H9 (cell line): Measurements from ENCODE around the gene ERF. TPM values are rescaled to one million over a fixed set of nuclear protein-coding genes. Genes with fewer than 3 reads are reported as not detected.
A peak's percentile ranks its signal among the peaks of the same experiment; 100 is the strongest.

ENCODE experiments used
- DNase-seq: peaks from one replicate; pipeline ENCODE4 v3.0.0-alpha.2; 2017
- H2AFZ ChIP-seq: one replicate; pipeline ENCODE4 v1.6.1; 2013; ENCODE audit warnings: mild to moderate bottlenecking, low read length, control low read depth, moderate library complexity
- H2AK5ac ChIP-seq: 2 replicates; pipeline ENCODE4 v1.6.1; 2013; ENCODE audit warnings: low read length, control low read depth, mixed read lengths; ENCODE audit not compliant: insufficient read length
- H2BK120ac ChIP-seq: one replicate; pipeline ENCODE4 v1.6.1; 2013; ENCODE audit warnings: low read depth, mild to moderate bottlenecking, low read length, control low read depth, inconsistent platforms; ENCODE audit not compliant: poor library complexity, severe bottlenecking
- H2BK12ac ChIP-seq: 2 replicates; pipeline ENCODE4 v1.6.1; 2013; ENCODE audit warnings: low read length, control low read depth, mixed read lengths, low read depth; ENCODE audit not compliant: insufficient read length
- H2BK15ac ChIP-seq: 2 replicates; pipeline ENCODE4 v1.6.1; 2013; ENCODE audit warnings: low read depth, low read length, control low read depth
- H2BK20ac ChIP-seq: one replicate; pipeline ENCODE4 v1.6.1; 2013; ENCODE audit warnings: low read depth, mild to moderate bottlenecking, low read length, control low read depth, inconsistent platforms; ENCODE audit not compliant: poor library complexity, severe bottlenecking
- H2BK5ac ChIP-seq: 2 replicates; pipeline ENCODE4 v1.6.1; 2013; ENCODE audit warnings: low read length, control low read depth, mixed read lengths; ENCODE audit not compliant: insufficient read length
- H3K14ac ChIP-seq: 2 replicates; pipeline ENCODE4 v1.6.1; 2013; ENCODE audit warnings: low read length, control low read depth; ENCODE audit not compliant: insufficient read depth
- H3K18ac ChIP-seq: 2 replicates; pipeline ENCODE4 v1.6.1; 2013; ENCODE audit warnings: low read depth, mild to moderate bottlenecking, mixed read lengths, low read length, control low read depth; ENCODE audit not compliant: insufficient read length
- H3K23ac ChIP-seq: 2 replicates; pipeline ENCODE4 v1.6.1; 2013; ENCODE audit warnings: low read length, control low read depth, mixed read lengths, low read depth; ENCODE audit not compliant: insufficient read length
- H3K23me2 ChIP-seq: 2 replicates; pipeline ENCODE4 v1.6.1; 2013; ENCODE audit warnings: low read depth, mild to moderate bottlenecking, mixed read lengths, low read length, control low read depth; ENCODE audit not compliant: insufficient read length, poor library complexity, severe bottlenecking
- H3K27ac ChIP-seq: 2 replicates; pipeline ENCODE4 v1.5.1; 2013; ENCODE audit warnings: low read length, control low read depth, mixed read lengths, low read depth; ENCODE audit not compliant: insufficient read length
- H3K27me3 ChIP-seq: 2 replicates; pipeline ENCODE4 v1.6.1; 2013; ENCODE audit warnings: low read length, control low read depth, inconsistent platforms; ENCODE audit not compliant: insufficient read depth
- H3K4ac ChIP-seq: 2 replicates; pipeline ENCODE4 v1.6.1; 2013; ENCODE audit warnings: low read depth, mild to moderate bottlenecking, control low read depth, inconsistent platforms, low read length, moderate library complexity
- H3K4me1 ChIP-seq: 2 replicates; pipeline ENCODE4 v1.6.1; 2013; ENCODE audit warnings: low read length, control low read depth, inconsistent platforms; ENCODE audit not compliant: insufficient read depth
- H3K4me2 ChIP-seq: 2 replicates; pipeline ENCODE4 v1.6.1; 2013; ENCODE audit warnings: low read length, control low read depth, mixed read lengths; ENCODE audit not compliant: insufficient read length, insufficient read depth
- H3K56ac ChIP-seq: 2 replicates; pipeline ENCODE4 v1.6.1; 2013; ENCODE audit warnings: low read depth, mild to moderate bottlenecking, mixed read lengths, low read length, control low read depth; ENCODE audit not compliant: insufficient read length
- H3K79me1 ChIP-seq: 2 replicates; pipeline ENCODE4 v1.6.1; 2013; ENCODE audit warnings: low read depth, mild to moderate bottlenecking, moderate library complexity, low read length, control low read depth, inconsistent platforms; ENCODE audit not compliant: insufficient read depth, poor library complexity, severe bottlenecking
- H3K79me2 ChIP-seq: 2 replicates; pipeline ENCODE4 v1.6.1; 2013; ENCODE audit warnings: low read length, control low read depth, inconsistent platforms; ENCODE audit not compliant: insufficient read depth
- H3K9ac ChIP-seq: 2 replicates; pipeline ENCODE4 v1.6.1; 2013; ENCODE audit warnings: low read length, control low read depth, mixed read lengths; ENCODE audit not compliant: insufficient read length; ENCODE audit errors: extremely low read depth
- H3K9me3 ChIP-seq: one replicate; pipeline ENCODE4 v1.6.1; 2013; ENCODE audit warnings: low read depth, low read length, inconsistent platforms; ENCODE audit not compliant: control insufficient read depth
- H3T11ph ChIP-seq: one replicate; pipeline ENCODE4 v1.6.1; 2013; ENCODE audit warnings: mild to moderate bottlenecking, low read length, control low read depth, inconsistent platforms
- H4K20me1 ChIP-seq: one replicate; pipeline ENCODE4 v1.6.1; 2013; ENCODE audit not compliant: control insufficient read depth, insufficient read length, insufficient read depth
- H4K5ac ChIP-seq: 2 replicates; pipeline ENCODE4 v1.6.1; 2013; ENCODE audit warnings: low read depth, mild to moderate bottlenecking, mixed read lengths, low read length, control low read depth; ENCODE audit not compliant: insufficient read length
- H4K8ac ChIP-seq: replicated peaks from 2 replicates; pipeline ENCODE4 v1.6.1; 2013; ENCODE audit warnings: low read length, control low read depth, mixed read lengths, low read depth; ENCODE audit not compliant: insufficient read length
- H4K91ac ChIP-seq: 2 replicates; pipeline ENCODE4 v1.6.1; 2013; ENCODE audit warnings: low read depth, mild to moderate bottlenecking, moderate library complexity, mixed read lengths, low read length, control low read depth; ENCODE audit not compliant: insufficient read length
- H3K27ac Mint-ChIP-seq, 3 experiments: 2 replicates in 2 of 3; 3 replicates in 1 of 3; pipeline ENCODE4 v1.8.0; 2020 to 2021; ENCODE audit warnings: mixed read lengths in 3 of 3, mild to moderate bottlenecking in 1 of 3, moderate library complexity in 1 of 3
- H3K27me3 Mint-ChIP-seq: 2 replicates; pipeline ENCODE4 v1.8.0; 2021; ENCODE audit warnings: low read depth, mild to moderate bottlenecking, moderate library complexity, mixed read lengths
- H3K36me3 Mint-ChIP-seq, 3 experiments: 2 replicates in 2 of 3; 3 replicates in 1 of 3; pipeline ENCODE4 v1.8.0; 2020 to 2021; ENCODE audit warnings: low read depth in 3 of 3, mixed read lengths in 3 of 3; ENCODE audit not compliant: insufficient read depth in 1 of 3
- H3K4me1 Mint-ChIP-seq, 2 experiments: 2 replicates each; pipeline ENCODE4 v1.8.0; 2020; ENCODE audit warnings: mixed read lengths in 2 of 2
- H3K4me3 Mint-ChIP-seq, 2 experiments: 2 replicates in 1 of 2; 3 replicates in 1 of 2; pipeline ENCODE4 v1.8.0; 2020 to 2021; ENCODE audit warnings: mild to moderate bottlenecking in 2 of 2, mixed read lengths in 2 of 2, moderate library complexity in 1 of 2
- H3K9me3 Mint-ChIP-seq, 2 experiments: 2 replicates in 1 of 2; 3 replicates in 1 of 2; pipeline ENCODE4 v1.8.0; 2020; ENCODE audit warnings: mild to moderate bottlenecking in 2 of 2, mixed read lengths in 2 of 2, moderate library complexity in 1 of 2
- WGBS: extraction: QIAGEN DNeasy Blood & Tissue Kit; methylation state at CpG from one replicate; pipeline ENCODE4 v1.1.7; 2013; ENCODE audit warnings: missing lambda C conversion rate, low lambda C conversion rate, mixed read lengths; ENCODE audit not compliant: insufficient read length; ENCODE audit errors: extremely low coverage; 5-methylcytosine and 5-hydroxymethylcytosine counted together
- total RNA-seq: library from RNA; stranded (reverse); gene quantifications from 2 replicates; pipeline ENCODE4 v1.2.1, GENCODE V29; 2021
- TF ChIP-seq, protein P1 (sequence below): fragments of 200-600 bp; sonication (generic); conservative IDR thresholded peaks from 3 replicates; pipeline ENCODE4 v1.8.0; 2021; ENCODE audit warnings: antibody characterized with exemption, mild to moderate bottlenecking

Gene ERF
- total RNA-seq, 1 experiment from 2014 or later: 126 TPM

- no peaks in the 10 kb centered on the region for H3K27me3 ChIP-seq
- WGBS: no CpG with 5 or more reads among the region's 14 CpGs
- no peak overlapping the region for H3K56ac ChIP-seq
- no peak overlapping the region for H3K9ac ChIP-seq
- H4K20me1 ChIP-seq: no peaks in the 10 kb centered on the region
- no peak overlapping the region for H2BK5ac ChIP-seq
- H3K9me3 Mint-ChIP-seq: no peaks in the 10 kb centered on the region
- no peak overlapping the region for H3K14ac ChIP-seq
- peaks cover 3 to 39% of the 10 kb centered on the region in 2 experiments for H3K4me1 Mint-ChIP-seq
- no peak overlapping the region for H2AFZ ChIP-seq
- H3K4me1 ChIP-seq: no peaks in the 10 kb centered on the region
- no peak overlapping the region for H2BK20ac ChIP-seq
- no peak overlapping the region for H3T11ph ChIP-seq
- no peaks in the 10 kb centered on the region for H3K79me2 ChIP-seq
- H2AK5ac ChIP-seq: no peak overlapping the region
- no peak overlapping the region for H3K4me3 Mint-ChIP-seq
- no peak overlapping the region for H3K27ac ChIP-seq
- H3K4me2 ChIP-seq: no peak overlapping the region
- H3K36me3 Mint-ChIP-seq: peaks cover 13 to 71% (median 56%) of the 10 kb centered on the region in 3 experiments; a peak in 6 of 7 replicates
- DNase-seq: no peak
- H2BK120ac ChIP-seq: no peak overlapping the region
- H3K9me3 ChIP-seq: no peaks in the 10 kb centered on the region
- no peaks in the 10 kb centered on the region for H3K79me1 ChIP-seq
- H3K27ac Mint-ChIP-seq: peak overlapping the region in 2 of 3 experiments; percentile 57 to 91; a peak in 2 of 7 replicates
- H3K4ac ChIP-seq: no peak overlapping the region
- H3K18ac ChIP-seq: no peak overlapping the region
- H4K5ac ChIP-seq: no peak overlapping the region
- no peak overlapping the region for H2BK15ac ChIP-seq
- no peak overlapping the region for H2BK12ac ChIP-seq
- H3K23ac ChIP-seq: no peak overlapping the region
- TF ChIP-seq, protein P1, sequence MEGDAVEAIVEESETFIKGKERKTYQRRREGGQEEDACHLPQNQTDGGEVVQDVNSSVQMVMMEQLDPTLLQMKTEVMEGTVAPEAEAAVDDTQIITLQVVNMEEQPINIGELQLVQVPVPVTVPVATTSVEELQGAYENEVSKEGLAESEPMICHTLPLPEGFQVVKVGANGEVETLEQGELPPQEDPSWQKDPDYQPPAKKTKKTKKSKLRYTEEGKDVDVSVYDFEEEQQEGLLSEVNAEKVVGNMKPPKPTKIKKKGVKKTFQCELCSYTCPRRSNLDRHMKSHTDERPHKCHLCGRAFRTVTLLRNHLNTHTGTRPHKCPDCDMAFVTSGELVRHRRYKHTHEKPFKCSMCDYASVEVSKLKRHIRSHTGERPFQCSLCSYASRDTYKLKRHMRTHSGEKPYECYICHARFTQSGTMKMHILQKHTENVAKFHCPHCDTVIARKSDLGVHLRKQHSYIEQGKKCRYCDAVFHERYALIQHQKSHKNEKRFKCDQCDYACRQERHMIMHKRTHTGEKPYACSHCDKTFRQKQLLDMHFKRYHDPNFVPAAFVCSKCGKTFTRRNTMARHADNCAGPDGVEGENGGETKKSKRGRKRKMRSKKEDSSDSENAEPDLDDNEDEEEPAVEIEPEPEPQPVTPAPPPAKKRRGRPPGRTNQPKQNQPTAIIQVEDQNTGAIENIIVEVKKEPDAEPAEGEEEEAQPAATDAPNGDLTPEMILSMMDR: no peak
- H4K8ac ChIP-seq: no peak overlapping the region
- H3K23me2 ChIP-seq: peaks cover 3% of the 10 kb centered on the region
- no peaks in the 10 kb centered on the region for H3K27me3 Mint-ChIP-seq
- H4K91ac ChIP-seq: no peak overlapping the region
Measured at GRCh38 chr19:42292963-42293362, 38.0 kb upstream of the ERF start.
